ENCODE measurements around the gene DCN. TPM values are rescaled to one million over a fixed set of nuclear protein-coding genes. Genes with fewer than 3 reads are reported as not detected.

DCN gene
- total RNA-seq, 2 donors from 2014 or later = 994 to 1,906 TPM

- peak within 1 kb of the TSS; percentile 41 to 58 for H3K27ac ChIP-seq
- H3K4me3 ChIP-seq = peak within 1 kb of the TSS; percentile 18 to 40
Measured at GRCh38 chr12:91111366-91112325, 71.0 kb downstream of the DCN start, which contains the start of gene LUM. LUM (minus strand) TSS chr12:91111494; CDS start chr12:91108979, 2,515 bp downstream.

GRCh38 chr12:91110311-91110924 lies 72.2 kb downstream of the DCN start:
- Histone ChIP-seq H3K27ac (peak overlapping the region; percentile 41 to 58), H3K27me3 (no peaks in the 10 kb centered on the region), H3K36me3 (no peaks in the 10 kb centered on the region), H3K4me3 (peak overlapping the region; percentile 18 to 40), H3K4me1 (no peaks in the 10 kb centered on the region), H3K9me3 (no peaks in the 10 kb centered on the region)
- DNase-seq (ENCODE audit: low spot score) = no peak
- TF ChIP-seq, protein P1, sequence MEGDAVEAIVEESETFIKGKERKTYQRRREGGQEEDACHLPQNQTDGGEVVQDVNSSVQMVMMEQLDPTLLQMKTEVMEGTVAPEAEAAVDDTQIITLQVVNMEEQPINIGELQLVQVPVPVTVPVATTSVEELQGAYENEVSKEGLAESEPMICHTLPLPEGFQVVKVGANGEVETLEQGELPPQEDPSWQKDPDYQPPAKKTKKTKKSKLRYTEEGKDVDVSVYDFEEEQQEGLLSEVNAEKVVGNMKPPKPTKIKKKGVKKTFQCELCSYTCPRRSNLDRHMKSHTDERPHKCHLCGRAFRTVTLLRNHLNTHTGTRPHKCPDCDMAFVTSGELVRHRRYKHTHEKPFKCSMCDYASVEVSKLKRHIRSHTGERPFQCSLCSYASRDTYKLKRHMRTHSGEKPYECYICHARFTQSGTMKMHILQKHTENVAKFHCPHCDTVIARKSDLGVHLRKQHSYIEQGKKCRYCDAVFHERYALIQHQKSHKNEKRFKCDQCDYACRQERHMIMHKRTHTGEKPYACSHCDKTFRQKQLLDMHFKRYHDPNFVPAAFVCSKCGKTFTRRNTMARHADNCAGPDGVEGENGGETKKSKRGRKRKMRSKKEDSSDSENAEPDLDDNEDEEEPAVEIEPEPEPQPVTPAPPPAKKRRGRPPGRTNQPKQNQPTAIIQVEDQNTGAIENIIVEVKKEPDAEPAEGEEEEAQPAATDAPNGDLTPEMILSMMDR (IDR thresholded peaks at IDR 0.05) = no peak

More at GRCh38 chr12:91111366-91112325, 71.0 kb downstream of the DCN start, which contains the start of gene LUM:
- Histone ChIP-seq H3K9me3 (no peaks in the 10 kb centered on the region), H3K36me3 (no peaks in the 10 kb centered on the region), H3K27me3 (no peaks in the 10 kb centered on the region), H3K4me1 (no peaks in the 10 kb centered on the region)
- TF ChIP-seq, protein P1 (IDR thresholded peaks at IDR 0.05) = no peak
- peak; percentile 74 for DNase-seq (ENCODE audit: low spot score)

- TF ChIP-seq, protein P1 (IDR thresholded peaks at IDR 0.05) = no peak
- peak overlapping the region; percentile 18 to 40 for H3K4me3 ChIP-seq
- H3K9me3 ChIP-seq = no peaks in the 10 kb centered on the region
- DNase-seq (ENCODE audit: low spot score) = no peak
- H3K27ac ChIP-seq = peak overlapping the region; percentile 41 to 58
- no peaks in the 10 kb centered on the region for H3K4me1 ChIP-seq
- no peaks in the 10 kb centered on the region for H3K36me3 ChIP-seq
- no peaks in the 10 kb centered on the region for H3K27me3 ChIP-seq
Measured at GRCh38 chr12:91109581-91110310, 72.9 kb downstream of the DCN start.

GRCh38 chr12:91109148-91109564 lies 73.5 kb downstream of the DCN start:
- peak overlapping the region in 1 of 2 donors; percentile 40 for H3K4me3 ChIP-seq
- peak overlapping the region; percentile 41 to 58 for H3K27ac ChIP-seq
- no peaks in the 10 kb centered on the region for H3K36me3 ChIP-seq
- H3K9me3 ChIP-seq = no peaks in the 10 kb centered on the region
- no peaks in the 10 kb centered on the region for H3K4me1 ChIP-seq
- DNase-seq (ENCODE audit: low spot score) = peak; percentile 88
- TF ChIP-seq, protein P1 (IDR thresholded peaks at IDR 0.05) = peak; percentile 22 to 70
- H3K27me3 ChIP-seq = no peaks in the 10 kb centered on the region

DNA sequence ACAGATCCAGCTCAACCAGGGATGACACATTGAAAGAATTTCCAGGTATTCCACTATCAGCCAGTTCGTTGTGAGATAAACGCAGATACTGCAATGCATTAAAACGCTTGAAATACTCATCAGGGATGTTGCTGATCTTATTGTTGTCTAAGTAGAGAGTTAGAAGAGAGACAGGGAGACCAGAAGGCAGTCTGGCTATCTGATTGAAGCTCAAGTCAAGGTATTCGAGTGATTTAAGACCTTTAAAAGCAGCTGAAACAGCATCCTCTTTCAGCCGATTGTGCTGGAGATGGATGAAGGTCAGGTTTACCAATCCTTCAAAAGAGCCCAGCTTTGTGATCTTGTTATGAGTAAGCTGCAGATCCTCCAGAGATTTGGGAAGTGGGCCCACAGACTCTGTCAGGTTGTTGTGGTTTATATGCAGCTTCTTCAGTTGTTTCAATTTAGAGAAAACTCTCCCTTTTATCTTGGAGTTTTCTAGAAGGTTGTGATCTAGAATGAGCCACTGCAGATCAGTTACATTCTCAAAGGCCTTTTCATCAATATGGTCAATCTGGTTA lies 74.3 kb downstream of the DCN start:
- Histone ChIP-seq H3K9me3 (no peaks in the 10 kb centered on the region), H3K27me3 (no peaks in the 10 kb centered on the region), H3K4me1 (no peaks in the 10 kb centered on the region), H3K4me3 (peak overlapping the region in 1 of 2 donors; percentile 21), H3K36me3 (no peaks in the 10 kb centered on the region), H3K27ac (peak overlapping the region; percentile 50 to 58)
- TF ChIP-seq, protein P1 (IDR thresholded peaks at IDR 0.05) = no peak
- DNase-seq (ENCODE audit: low spot score) = no peak

All from right atrium auricular region (tissue), 2 donors.